HG03064 (cell line): ENCODE data around the gene HLA-DRB5.
"Not testable (repeated sequence)": the region's sequence is repeated elsewhere in the genome, so short reads cannot be mapped to it uniquely, and the experiment has no call there.

Experiments
- ATAC-seq: cut with Tn5 transposase; IDR thresholded peaks from one replicate; pipeline ENCODE4 v1.9.1; 2021; ENCODE audit warnings: low read depth; ENCODE audit not compliant: unreplicated experiment

Gene HLA-DRB5

GRCh38 chr6:32517654-32518445 is 12.2 kb downstream of the HLA-DRB5 start:
- no peak for ATAC-seq

- no peak for ATAC-seq
Observed at GRCh38 chr6:32501016-32501415, 29.1 kb downstream of the HLA-DRB5 start.

GRCh38 chr6:32492351-32492750 is 37.7 kb downstream of the HLA-DRB5 start:
- ATAC-seq: no peak

- no peak for ATAC-seq
Observed at GRCh38 chr6:32491700-32492099, 38.4 kb downstream of the HLA-DRB5 start.

GRCh38 chr6:32488083-32488482 is 42.0 kb downstream of the HLA-DRB5 start:
- ATAC-seq: no peak

GRCh38 chr6:32484614-32484998 is 45.5 kb downstream of the HLA-DRB5 start:
- no peak for ATAC-seq

- no peak for ATAC-seq
Observed at GRCh38 chr6:32483968-32484613, 46.0 kb downstream of the HLA-DRB5 start.

- ATAC-seq: no peak
Observed at GRCh38 chr6:32475392-32476206, 54.5 kb downstream of the HLA-DRB5 start.

GRCh38 chr6:32473376-32474348 is 56.4 kb downstream of the HLA-DRB5 start:
- peak; percentile 91 for ATAC-seq

GRCh38 chr6:32472781-32473375 is 57.2 kb downstream of the HLA-DRB5 start:
- no peak for ATAC-seq

- ATAC-seq: not testable (repeated sequence)
Observed at GRCh38 chr6:32467743-32468503, 62.2 kb downstream of the HLA-DRB5 start.
